ENCODE measurements around the gene MAJIN.

Gene MAJIN

DNA sequence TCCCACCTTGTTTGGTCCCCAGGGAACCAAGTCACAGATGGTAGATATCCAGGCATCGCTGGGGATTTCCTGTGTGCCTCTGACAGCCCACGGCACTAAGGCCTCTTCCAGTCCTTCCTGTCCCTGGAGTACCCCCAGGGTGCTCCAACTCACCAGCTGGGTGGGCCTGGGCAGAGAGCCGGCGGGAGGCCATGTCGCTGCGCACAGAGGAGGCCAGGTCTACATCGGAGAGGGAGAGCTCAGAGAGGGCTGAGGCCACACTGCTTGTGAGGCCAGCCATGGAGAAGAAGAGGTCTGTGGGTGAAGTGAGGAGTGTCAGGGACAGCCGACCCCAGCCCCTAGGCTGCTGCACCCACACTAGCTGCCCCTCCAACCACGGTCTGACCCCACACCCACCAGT, 60.2 kb downstream of the MAJIN start:
- Mint-ChIP-seq H3K9me3 (no peaks in the 10 kb centered on the region), H3K27ac (no peak overlapping the region), H3K36me3 (ENCODE audit: low read depth) (peaks cover 26% of the 10 kb centered on the region), H3K4me3 (no peak overlapping the region), H3K4me1 (no peaks in the 10 kb centered on the region), H3K27me3 (ENCODE audit: low read depth) (no peaks in the 10 kb centered on the region)
- no peak for TF ChIP-seq CTCF (IDR thresholded peaks at IDR 0.05; ENCODE audit: unreplicated experiment in 3 of 3)

- H3K9me3 Mint-ChIP-seq = no peaks in the 10 kb centered on the region
- peaks cover 26% of the 10 kb centered on the region for H3K36me3 Mint-ChIP-seq (ENCODE audit: low read depth)
- H3K27ac Mint-ChIP-seq = no peak overlapping the region
- no peak overlapping the region for H3K4me3 Mint-ChIP-seq
- no peaks in the 10 kb centered on the region for H3K27me3 Mint-ChIP-seq (ENCODE audit: low read depth)
- H3K4me1 Mint-ChIP-seq = no peaks in the 10 kb centered on the region
- no peak for TF ChIP-seq CTCF (IDR thresholded peaks at IDR 0.05; ENCODE audit: unreplicated experiment in 3 of 3)
Measured at GRCh38 chr11:64911142-64911541, 60.8 kb downstream of the MAJIN start.

DNA sequence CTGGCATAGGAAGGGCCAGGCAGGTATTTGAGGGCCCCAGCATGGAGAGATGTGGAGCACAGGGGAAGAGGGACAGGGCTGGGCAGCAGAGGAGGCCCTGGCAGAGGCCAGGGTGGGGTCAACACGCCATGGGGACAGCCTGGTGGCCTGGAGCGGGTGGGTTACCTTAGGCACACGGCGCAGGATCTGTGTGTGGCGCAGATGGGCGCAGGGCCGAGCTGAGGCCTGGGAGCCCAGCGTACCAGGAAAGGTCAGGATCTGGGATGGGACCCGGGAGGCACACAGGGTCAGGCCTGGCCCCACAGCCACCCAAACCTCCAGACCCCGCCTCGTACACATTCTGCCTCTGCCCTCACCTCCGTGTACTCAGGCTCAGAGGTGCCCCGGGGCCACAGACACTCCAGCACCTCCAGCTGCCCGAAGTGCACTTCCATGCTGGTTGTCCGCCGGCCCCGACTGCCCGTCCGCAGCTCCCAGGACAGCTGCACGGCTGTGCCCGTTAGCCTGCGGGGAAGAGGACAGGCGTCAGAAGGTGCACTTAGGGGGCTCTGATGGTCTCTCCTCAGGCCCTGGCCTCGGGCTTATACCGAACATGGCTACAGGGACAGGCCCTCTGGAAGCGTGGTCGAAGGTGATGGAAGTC, 61.3 kb downstream of the MAJIN start:
- Mint-ChIP-seq H3K27ac (no peak overlapping the region), H3K36me3 (ENCODE audit: low read depth) (peaks cover 26% of the 10 kb centered on the region), H3K27me3 (ENCODE audit: low read depth) (no peaks in the 10 kb centered on the region), H3K4me1 (no peaks in the 10 kb centered on the region), H3K4me3 (no peak overlapping the region), H3K9me3 (no peaks in the 10 kb centered on the region)
- no peak for TF ChIP-seq CTCF (IDR thresholded peaks at IDR 0.05; ENCODE audit: unreplicated experiment in 3 of 3)

GRCh38 chr11:64909653-64910343, 62.1 kb downstream of the MAJIN start:
- Mint-ChIP-seq H3K9me3 (no peaks in the 10 kb centered on the region), H3K27me3 (ENCODE audit: low read depth) (no peaks in the 10 kb centered on the region), H3K27ac (no peak overlapping the region), H3K4me1 (no peaks in the 10 kb centered on the region), H3K36me3 (ENCODE audit: low read depth) (peaks cover 31% of the 10 kb centered on the region), H3K4me3 (no peak overlapping the region)
- TF ChIP-seq CTCF (IDR thresholded peaks at IDR 0.05; ENCODE audit: unreplicated experiment in 3 of 3) = no peak

GRCh38 chr11:64908766-64909165, 63.1 kb downstream of the MAJIN start:
- Mint-ChIP-seq H3K36me3 (ENCODE audit: low read depth) (peaks cover 27% of the 10 kb centered on the region), H3K4me1 (no peaks in the 10 kb centered on the region), H3K27ac (no peak overlapping the region), H3K9me3 (no peaks in the 10 kb centered on the region), H3K27me3 (ENCODE audit: low read depth) (no peaks in the 10 kb centered on the region), H3K4me3 (no peak overlapping the region)
- no peak for TF ChIP-seq CTCF (IDR thresholded peaks at IDR 0.05; ENCODE audit: unreplicated experiment in 3 of 3)

DNA sequence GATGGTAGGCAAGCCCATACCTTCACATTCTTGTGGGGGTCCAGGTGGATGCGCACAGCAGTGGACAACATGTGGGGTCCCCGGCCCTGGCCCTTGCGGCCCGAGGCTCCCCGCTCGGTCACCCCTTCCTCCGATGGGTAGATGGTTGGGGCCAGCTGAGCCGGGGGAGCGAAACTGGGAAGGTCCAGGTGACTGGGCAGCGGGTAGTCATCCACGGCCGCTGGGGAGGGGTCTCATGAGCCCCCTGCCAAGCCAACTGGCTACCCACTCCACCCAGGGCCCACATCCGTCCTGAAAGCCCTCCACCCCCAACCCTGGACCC, 65.6 kb downstream of the MAJIN start:
- Mint-ChIP-seq H3K4me1 (no peaks in the 10 kb centered on the region), H3K27ac (no peak overlapping the region), H3K27me3 (ENCODE audit: low read depth) (no peaks in the 10 kb centered on the region), H3K9me3 (no peaks in the 10 kb centered on the region), H3K4me3 (no peak overlapping the region), H3K36me3 (ENCODE audit: low read depth) (peaks cover 25% of the 10 kb centered on the region)
- no peak for TF ChIP-seq CTCF (IDR thresholded peaks at IDR 0.05; ENCODE audit: unreplicated experiment in 3 of 3)
